ENCODE results near the gene SPANXN4.

Gene SPANXN4, protein sequence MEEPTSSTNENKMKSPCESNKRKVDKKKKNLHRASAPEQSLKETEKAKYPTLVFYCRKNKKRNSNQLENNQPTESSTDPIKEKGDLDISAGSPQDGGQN

DNA sequence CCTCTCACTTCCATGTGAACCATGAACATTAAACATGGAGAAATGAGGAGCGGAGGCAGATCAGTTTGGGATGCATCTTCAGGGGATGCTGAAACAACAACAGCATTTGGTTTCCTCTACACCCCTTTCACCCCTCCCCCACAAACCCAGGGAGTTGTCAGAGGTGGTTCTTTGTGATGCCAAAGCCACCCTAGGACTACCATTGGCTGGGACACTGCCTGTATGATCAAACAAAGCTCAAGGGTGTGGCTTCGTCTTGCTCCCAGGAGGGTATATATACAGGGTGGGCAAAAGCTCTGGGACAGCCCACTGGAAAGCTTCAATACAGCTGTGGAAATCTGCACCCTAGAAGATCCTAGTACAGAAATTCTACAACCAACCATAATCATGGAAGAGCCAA lies at the start of gene SPANXN4:
Gene SPANXN4, plus strand, starts transcription at position 301 of the 400 bp plus-strand sequence. Its CDS starts 87 bp downstream, at position 388.
- DNase-seq: no peak

DNA sequence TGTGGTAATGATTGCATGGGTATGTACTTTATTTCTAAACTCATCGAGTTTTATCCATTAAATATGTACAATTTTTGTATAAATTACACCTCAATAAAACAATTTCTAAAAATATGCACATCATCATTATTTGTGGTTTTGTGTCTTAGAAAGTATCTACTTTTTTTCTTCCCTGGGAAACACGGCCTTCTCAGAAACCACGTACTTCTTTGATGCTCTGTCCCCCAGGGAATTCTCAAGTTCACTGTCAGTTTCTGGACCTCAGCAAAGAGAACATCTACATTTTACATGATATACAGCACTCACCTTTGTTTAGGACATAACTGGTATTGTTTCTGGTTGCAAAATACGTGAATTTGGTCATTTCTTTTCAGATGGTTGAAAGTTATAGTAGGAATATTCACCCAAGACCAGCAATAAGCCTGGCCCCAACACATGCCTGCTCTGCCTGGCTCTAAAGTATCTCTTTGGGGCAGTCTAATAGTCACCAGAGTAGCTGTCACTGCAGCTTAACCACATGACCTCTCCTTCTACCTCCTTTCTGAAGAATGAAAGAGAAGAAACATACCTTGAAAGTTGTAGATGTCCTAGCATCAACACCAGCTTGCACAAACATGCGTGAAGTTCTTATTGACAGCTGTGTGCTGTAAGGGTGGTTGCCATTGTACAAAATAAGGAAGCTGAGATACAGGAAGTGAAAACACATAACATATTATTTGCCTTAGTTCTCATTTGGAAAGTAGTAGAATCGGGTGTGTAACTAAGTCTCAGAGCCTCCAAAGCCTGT lies 48.4 kb upstream of the SPANXN4 start:
- DNase-seq: no peak

DNA sequence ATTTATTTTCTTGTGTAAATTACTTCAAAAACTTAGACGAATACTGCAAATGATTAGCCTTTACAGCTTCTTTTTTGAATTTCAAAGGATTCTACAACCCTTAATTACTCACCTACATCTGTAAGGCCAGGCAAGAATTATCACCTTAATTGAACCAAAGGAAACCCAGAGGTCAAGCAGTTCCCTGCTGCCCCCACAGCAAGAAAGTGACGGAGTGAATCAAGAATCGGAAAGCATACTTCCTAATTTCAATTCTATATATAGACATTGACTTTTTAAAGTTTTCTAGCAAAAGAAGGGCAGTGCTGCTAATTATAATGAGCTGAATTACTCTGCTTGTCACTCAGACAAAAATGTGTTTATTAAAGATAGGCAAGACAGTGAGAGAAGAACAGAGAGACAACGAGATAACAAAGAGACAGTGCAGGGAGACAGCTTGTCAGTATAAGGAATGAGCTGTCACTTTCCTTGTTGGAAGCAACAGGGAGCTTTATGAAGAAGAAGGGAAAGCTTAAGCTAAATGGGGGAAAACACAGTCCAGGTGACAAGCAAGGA lies 47.5 kb upstream of the SPANXN4 start:
- DNase-seq: no peak

DNA sequence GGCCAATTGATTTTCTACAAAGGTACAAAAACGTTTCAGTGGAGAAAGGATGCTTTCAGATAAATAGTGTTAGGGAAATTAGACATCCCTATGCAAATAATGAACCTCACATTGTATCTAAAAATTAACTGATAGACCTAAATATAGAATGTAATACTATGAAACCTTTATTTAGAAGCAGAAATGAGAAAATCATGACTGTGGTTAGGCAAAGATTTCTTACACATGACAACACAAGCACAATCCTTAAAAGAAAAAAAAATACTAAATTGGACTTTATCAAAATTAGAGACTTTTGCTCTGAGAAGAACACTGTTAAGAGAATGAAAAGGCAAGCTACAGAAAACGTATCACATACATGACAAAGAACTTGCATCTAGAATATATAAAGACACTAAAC lies 43.0 kb upstream of the SPANXN4 start:
- DNase-seq: no peak

DNA sequence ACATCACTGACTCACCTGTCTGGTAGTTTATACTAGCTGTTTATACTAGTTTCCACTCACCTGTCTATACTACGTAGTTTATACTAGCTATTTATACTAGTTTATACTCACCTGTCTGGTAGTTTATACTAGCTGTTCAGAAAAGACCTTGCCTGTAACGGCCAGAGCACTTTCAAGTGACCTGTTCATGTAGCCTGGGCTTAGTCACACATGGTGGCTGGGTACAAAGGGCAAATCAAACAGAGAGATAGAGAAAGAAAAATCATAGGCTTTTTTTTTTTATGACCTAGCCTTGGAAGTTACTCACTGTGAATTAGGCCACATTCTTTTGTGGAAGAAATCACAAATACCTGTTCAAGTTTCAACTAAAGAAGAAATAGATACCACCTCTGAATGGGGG lies 30.7 kb upstream of the SPANXN4 start:
- DNase-seq: no peak

DNA sequence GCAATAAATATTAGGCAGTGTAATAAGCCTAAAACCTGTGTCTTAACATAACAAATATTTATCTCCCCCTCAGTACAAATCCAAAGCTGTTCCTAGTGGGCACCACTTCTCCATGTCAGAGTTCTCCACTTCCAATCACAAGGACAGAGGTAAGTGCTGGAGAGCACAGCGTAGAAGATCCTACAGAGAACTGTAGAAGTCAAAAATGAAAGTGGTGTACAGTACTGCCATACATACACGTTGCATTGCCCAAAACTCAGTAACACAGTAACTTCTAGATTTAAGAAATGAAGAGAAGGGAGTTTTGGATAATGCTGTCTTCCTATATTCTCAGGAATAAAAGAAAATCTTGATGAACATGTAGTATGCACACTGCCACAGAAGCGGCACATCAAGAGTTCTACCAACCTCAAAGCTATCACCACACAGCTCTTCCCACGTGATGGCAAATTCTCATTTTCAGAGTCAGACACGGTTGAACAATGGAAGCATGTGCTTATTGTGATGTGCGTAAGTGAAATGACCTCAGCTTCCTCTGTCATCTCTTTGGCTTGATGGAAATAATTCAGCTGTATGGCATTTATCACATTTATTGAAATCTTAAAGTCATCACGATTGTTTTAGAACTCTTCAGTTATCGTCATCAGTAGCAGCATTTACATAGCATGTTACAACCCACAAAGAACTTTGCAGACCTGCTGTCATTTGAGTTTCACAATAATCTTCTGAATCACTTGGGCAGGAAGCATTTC lies 27.1 kb upstream of the SPANXN4 start:
- no peak for DNase-seq

DNA sequence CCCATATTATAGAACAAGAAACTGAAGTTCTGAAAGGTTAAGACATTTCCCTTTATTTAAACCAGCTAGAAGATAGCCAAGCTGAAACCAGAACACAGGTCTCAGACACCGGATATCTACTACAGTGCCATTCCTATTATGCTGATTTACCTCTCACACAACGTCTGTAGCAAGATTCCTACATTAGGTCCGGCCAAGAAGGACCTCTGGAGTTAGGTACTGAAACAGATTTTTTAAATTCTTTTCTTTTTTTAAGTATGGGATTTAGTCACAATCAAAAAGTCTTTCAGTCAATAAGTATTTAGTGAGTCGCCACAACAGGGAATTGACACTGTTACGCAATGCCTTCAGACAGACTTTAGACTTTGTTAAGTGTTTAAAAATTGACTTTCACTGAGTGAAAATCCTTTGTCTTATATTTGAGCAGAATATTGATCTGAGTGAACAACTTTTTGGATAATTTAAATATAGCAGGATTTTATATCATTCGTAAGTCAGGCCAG lies 26.5 kb upstream of the SPANXN4 start:
- DNase-seq: no peak

DNA sequence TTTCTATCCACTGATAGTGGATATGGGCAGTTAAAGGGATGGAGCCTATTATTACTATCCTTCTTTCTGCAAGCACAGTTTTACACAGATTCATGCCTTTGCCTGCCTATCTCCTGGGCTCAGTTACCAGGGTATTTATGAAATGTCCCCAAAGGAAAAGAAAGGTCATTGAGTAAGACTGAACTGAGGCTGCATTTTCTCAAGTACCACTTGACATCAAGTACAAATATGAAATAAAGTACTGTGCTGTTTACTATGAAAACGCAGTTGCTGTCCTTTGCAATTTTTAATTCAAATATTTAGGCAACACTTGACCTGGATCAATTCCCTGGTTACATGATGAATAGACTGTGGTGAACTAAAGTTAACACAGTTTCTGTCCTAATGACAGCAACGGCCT lies 23.5 kb upstream of the SPANXN4 start:
- DNase-seq: no peak

DNA sequence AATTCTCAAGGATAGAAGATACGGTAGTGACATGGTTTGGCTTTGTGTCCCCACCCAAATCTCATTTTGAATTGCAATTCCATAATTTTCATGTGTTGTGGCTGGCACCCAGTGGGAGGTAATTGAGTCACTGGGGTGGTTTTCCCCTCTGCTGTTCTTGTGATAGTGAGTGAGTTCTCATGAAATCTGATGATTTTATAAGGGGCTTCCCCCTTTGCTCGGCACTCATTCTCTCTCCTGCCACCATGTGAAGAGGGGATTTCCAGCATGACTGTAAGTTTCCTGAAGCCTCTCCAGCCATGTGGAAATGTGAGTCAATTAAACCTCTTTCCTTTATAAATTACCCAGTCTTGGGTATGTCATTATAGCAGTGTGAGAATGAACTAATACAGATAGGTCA lies 8.5 kb upstream of the SPANXN4 start:
- no peak for DNase-seq

DNA sequence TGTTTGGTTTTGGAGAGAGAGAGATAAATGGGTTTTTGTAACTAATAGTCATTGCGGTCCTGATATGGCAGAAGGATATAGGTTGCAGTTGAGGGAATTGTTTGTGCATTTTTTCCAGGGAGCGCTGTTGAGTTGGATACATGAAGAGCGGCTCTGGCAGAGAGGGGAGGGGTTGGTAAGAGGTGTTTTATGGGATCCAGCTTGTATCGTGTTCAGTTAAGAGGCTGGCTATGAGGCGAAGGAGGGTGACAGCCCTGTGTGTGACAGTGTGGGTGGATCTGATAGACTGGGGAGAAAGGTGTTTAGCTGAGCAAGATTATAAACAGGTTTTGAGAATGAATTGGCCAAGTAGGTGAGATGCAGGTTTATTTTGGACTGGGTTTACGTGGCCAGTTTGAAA lies 1.5 kb downstream of the SPANXN4 start:
- no peak for DNase-seq

DNA sequence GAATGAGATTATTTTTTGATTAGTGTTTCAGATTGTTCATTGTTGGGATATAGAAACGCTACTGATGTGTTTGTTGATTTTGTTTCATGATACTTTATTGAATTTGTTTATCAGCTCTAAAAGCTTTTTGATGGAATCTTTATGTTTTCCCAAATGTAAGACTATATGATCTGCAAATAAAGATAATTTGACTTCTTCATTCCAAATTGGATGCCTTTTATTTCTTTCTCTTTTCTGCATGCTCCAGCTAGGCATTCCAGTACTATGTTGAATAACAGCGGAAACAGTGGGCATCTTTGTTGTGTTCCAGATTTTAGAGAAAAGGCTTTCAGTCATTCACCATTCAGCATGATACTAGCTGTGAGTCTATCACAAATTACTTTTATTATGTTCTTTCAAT lies 21.8 kb downstream of the SPANXN4 start:
- no peak for DNase-seq

DNA sequence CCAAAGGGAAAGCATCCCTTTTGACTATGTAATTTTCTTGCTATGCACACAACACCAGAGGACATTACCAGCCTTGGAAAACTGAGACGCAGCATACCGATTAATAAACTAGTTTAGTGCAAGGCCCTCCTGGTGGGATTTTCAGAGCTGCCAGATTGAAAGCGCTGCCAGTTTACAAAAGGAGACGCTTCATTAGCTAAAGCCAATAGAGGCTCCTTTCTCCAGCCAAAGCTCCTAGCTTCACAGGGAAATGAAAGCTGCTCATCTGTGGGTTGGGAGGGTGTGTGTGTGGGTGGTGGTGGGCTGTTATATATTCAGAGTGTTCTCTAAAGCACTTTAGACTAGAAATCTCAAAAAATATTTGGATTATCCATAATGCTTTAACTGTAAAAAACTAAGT lies 32.4 kb downstream of the SPANXN4 start:
- DNase-seq: no peak

DNA sequence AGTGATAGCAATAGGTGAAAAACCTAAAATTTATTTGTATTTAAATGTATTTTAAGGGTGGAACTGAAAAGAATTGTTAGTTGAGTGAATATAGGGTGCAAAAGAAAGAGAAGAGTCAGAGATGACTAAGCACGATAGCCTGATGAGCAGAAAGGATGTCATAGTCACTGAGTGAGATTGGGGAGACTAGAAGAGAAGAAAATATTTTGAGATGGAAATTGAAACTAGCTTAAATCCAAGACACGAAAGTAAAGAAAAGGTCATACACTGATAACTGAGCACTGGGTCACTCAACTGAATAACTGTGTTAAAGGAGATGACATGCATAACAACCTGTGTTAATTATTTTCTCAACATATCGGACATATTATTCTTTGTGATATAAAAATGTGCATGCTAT lies 55.5 kb downstream of the SPANXN4 start:
- no peak for DNase-seq

DNA sequence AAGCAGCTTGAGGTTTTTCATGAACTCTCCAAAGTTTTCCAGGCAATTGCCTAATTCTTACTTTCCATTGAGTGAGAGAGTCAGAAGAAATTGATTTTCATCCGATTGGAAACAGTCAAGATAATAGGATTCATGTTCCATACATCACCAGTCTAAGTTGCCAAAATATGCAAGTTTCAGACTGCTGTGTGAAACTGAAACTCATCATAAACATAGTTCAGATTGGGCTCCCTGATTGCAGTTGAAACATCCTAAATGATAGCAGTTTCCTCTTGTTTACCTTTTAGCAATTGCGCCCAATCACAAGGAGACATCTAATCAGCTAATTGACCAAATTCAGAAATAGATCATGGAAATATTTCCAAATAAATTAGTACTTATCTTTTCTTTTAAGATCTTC lies 56.8 kb downstream of the SPANXN4 start:
- no peak for DNase-seq
